Activated CD4-positive, alpha-beta memory T cell treated with anti-CD3 and anti-CD28 coated beads, Interleukin-2, amount 10 ng/mL, durations not matched to agents 7 days and 5 days (primary cell): ENCODE data around the gene NXPE1. TPM values are rescaled to one million over a fixed set of nuclear protein-coding genes. Genes with fewer than 3 reads are reported as not detected.

Experiments used
- total RNA-seq, 2 experiments: library from RNA; stranded (reverse); gene quantifications; one replicate each; pipeline ENCODE4 v1.2.3, GENCODE V29; 2021

The NXPE1 gene
- total RNA-seq, 2 experiments from 2014 or later = not detected

Other genes starting within 250 kb of the NXPE1 start
- 1 to 10 TPM; 7.3 to 7.6 TPM for gene C11orf71, start 159.4 kb downstream of the NXPE1 start, total RNA-seq
- gene RBM7, start 159.2 kb downstream of the NXPE1 start, total RNA-seq = 10 to 100 TPM; 36.5 to 46.3 TPM
- 10 to 100 TPM; 82.1 to 83.4 TPM for gene REXO2, start 120.4 kb downstream of the NXPE1 start, total RNA-seq
- not detected for gene NXPE4, start 35.9 kb upstream of the NXPE1 start, total RNA-seq
- gene NXPE2, start 118.6 kb upstream of the NXPE1 start, total RNA-seq = not detected